ENCODE measurements around the gene HBA1. TPM values are rescaled to one million over a fixed set of nuclear protein-coding genes. Genes with fewer than 3 reads are reported as not detected.
"Not testable (repeated sequence)": the region's sequence is repeated elsewhere in the genome, so short reads cannot be mapped to it uniquely, and the experiment has no call there.

The HBA1 gene
- total and polyA plus RNA-seq, 2 of the 4 experiments (the other 2 are of a cell fraction) = 0.21 TPM; not detected in 1

GRCh38 chr16:175011-175949 lies 1.2 kb upstream of the HBA1 start (continued):
- TF ChIP-seq ELK1 (IDR thresholded peaks at IDR 0.05; ENCODE audit: borderline replicate concordance, low read depth, low read length) = no peak

GRCh38 chr16:176006-176405 lies 474 bp upstream of the HBA1 start:
- H3K23ac ChIP-seq (ENCODE audit: low read depth, low read length); H3K36me3 ChIP-seq (ENCODE audit: control insufficient read depth, insufficient read depth, low read length); BruUV-seq (replicated peaks); H3K18ac ChIP-seq (ENCODE audit: low read depth, low read length); H4K8ac ChIP-seq (ENCODE audit: low read depth in 2 of 2, low read length in 2 of 2); H3K4me1 ChIP-seq (ENCODE audit: control insufficient read depth, insufficient read depth, low read length); H2BK15ac ChIP-seq (ENCODE audit: low read depth, low read length); H3K27ac ChIP-seq (ENCODE audit: insufficient read depth, low read length); H3K4ac ChIP-seq (ENCODE audit: low read depth, low read length); intact Hi-C loops (cut with micrococcal nuclease); H2BK120ac ChIP-seq (ENCODE audit: low read depth, low read length); dilution Hi-C loops (cut with HindIII; ENCODE audit: low sequenced_read_pairs, unreplicated experiment); in situ Hi-C loops (cut with MboI; ENCODE audit: low sequenced_read_pairs); H4K5ac ChIP-seq (ENCODE audit: low read depth, low read length); H3K56ac ChIP-seq (ENCODE audit: extremely low read depth, insufficient read depth, low read length); H2BK20ac ChIP-seq (ENCODE audit: low read depth, low read length); H3K4me2 ChIP-seq (ENCODE audit: low read depth, low read length); H3K9ac ChIP-seq (ENCODE audit: low read depth, low read length); H2AFZ ChIP-seq (replicated peaks; ENCODE audit: low read length, poor library complexity); CTCF ChIA-PET; DNase-seq; H3K4me3 ChIP-seq (ENCODE audit: insufficient read depth, low read depth, low read length); H3K79me1 ChIP-seq (ENCODE audit: low read depth in 1 of 2, low read length in 2 of 2); H4K91ac ChIP-seq (ENCODE audit: insufficient read depth, low read depth, low read length); H2AK5ac ChIP-seq (ENCODE audit: low read depth, low read length); H3K9me3 ChIP-seq (ENCODE audit: control insufficient read depth, insufficient read depth, low read length); H2BK5ac ChIP-seq (ENCODE audit: low read depth, low read length, poor library complexity, severe bottlenecking); POLR2A ChIA-PET (ENCODE audit: unreplicated experiment); H3K9me1 ChIP-seq (ENCODE audit: insufficient read depth, low read length); H3K14ac ChIP-seq (replicated peaks; ENCODE audit: low read depth, low read length); H2AK9ac ChIP-seq (replicated peaks; ENCODE audit: low read depth, low read length, poor library complexity): not testable (repeated sequence)
- ATAC-seq (ENCODE audit: low read depth) = peak; percentile 2; the same call in 1 of the 2 replicates
- Histone ChIP-seq H3K27me3 (ENCODE audit: control insufficient read depth, insufficient read depth, low read length) (peaks cover 44% of the 10 kb centered on the region), H4K20me1 (ENCODE audit: insufficient read depth, low read length) (peaks cover 11% of the 10 kb centered on the region; the same call in 1 of the 2 replicates)
- WGBS, 2 experiments (ENCODE audit: extremely low coverage in 2 of 2, insufficient read length in 1 of 2) = no CpG with 5 or more reads among the region's 39 CpGs
